Neuronal stem cell (in vitro differentiated cells): ENCODE results near the gene WDFY1. TPM values are rescaled to one million over a fixed set of nuclear protein-coding genes. Genes with fewer than 3 reads are reported as not detected.
A peak's percentile ranks its signal among the peaks of the same experiment; 100 is the strongest.

ENCODE experiments used
- DNase-seq: peaks from one replicate; pipeline ENCODE4 v3.0.0-alpha.2; 2013; ENCODE audit warnings: low spot score
- H2AFZ ChIP-seq: one replicate; pipeline ENCODE4 v1.6.1; 2013; ENCODE audit warnings: mild to moderate bottlenecking, low read length, inconsistent platforms
- H2AK5ac ChIP-seq: 2 replicates; pipeline ENCODE4 v1.6.1; 2013; ENCODE audit warnings: low read depth, mild to moderate bottlenecking, inconsistent platforms, low read length, moderate library complexity, mixed read lengths
- H2BK120ac ChIP-seq: 2 replicates; pipeline ENCODE4 v1.6.1; 2013; ENCODE audit warnings: low read depth, mild to moderate bottlenecking, inconsistent platforms, low read length, moderate library complexity, mixed read lengths
- H2BK12ac ChIP-seq: one replicate; pipeline ENCODE4 v1.6.1; 2013; ENCODE audit warnings: low read length, inconsistent platforms
- H2BK15ac ChIP-seq: 2 replicates; pipeline ENCODE4 v1.6.1; 2013; ENCODE audit warnings: mild to moderate bottlenecking, low read length, inconsistent platforms, mixed read lengths
- H2BK5ac ChIP-seq: one replicate; pipeline ENCODE4 v1.6.1; 2013; ENCODE audit warnings: inconsistent platforms, mild to moderate bottlenecking, low read length, moderate library complexity
- H3K14ac ChIP-seq: one replicate; pipeline ENCODE4 v1.6.1; 2013; ENCODE audit warnings: low read length, inconsistent platforms
- H3K18ac ChIP-seq: 2 replicates; pipeline ENCODE4 v1.6.1; 2013; ENCODE audit warnings: low read length, inconsistent platforms
- H3K23ac ChIP-seq: 2 replicates; pipeline ENCODE4 v1.6.1; 2013; ENCODE audit warnings: low read depth, mild to moderate bottlenecking, mixed read lengths, low read length, inconsistent platforms; ENCODE audit not compliant: poor library complexity
- H3K27ac ChIP-seq: replicated peaks from 3 replicates; pipeline ENCODE4 v1.5.1; 2013; ENCODE audit warnings: low read length, inconsistent platforms
- H3K27me3 ChIP-seq, 3 experiments: 2 replicates each; pipeline ENCODE4 v1.6.1; 2013; ENCODE audit warnings: low read length in 3 of 3, mild to moderate bottlenecking in 2 of 3, inconsistent platforms in 1 of 3, low read depth in 1 of 3, mixed read lengths in 1 of 3, moderate library complexity in 1 of 3; ENCODE audit not compliant: control insufficient read depth in 3 of 3, insufficient read depth in 3 of 3
- H3K36me3 ChIP-seq, 2 donors: replicated peaks in 1 of 2; 2 replicates each; pipeline ENCODE4 v1.6.1; 2013; ENCODE audit warnings: low read length in 2 of 2; ENCODE audit not compliant: control insufficient read depth in 2 of 2, insufficient read depth in 2 of 2
- H3K4ac ChIP-seq: 2 replicates; pipeline ENCODE4 v1.6.1; 2013; ENCODE audit warnings: inconsistent platforms, mild to moderate bottlenecking, low read length, moderate library complexity
- H3K4me1 ChIP-seq, 2 donors: 1 replicate in 1 of 2; 2 replicates in 1 of 2; pipeline ENCODE4 v1.6.1; 2013; ENCODE audit warnings: low read length in 2 of 2, low read depth in 1 of 2; ENCODE audit not compliant: control insufficient read depth in 2 of 2, insufficient read depth in 1 of 2
- H3K4me2 ChIP-seq: one replicate; pipeline ENCODE4 v1.6.1; 2013; ENCODE audit warnings: mild to moderate bottlenecking, low read length, inconsistent platforms; ENCODE audit not compliant: insufficient read depth, poor library complexity, severe bottlenecking
- H3K4me3 ChIP-seq, 2 donors: 2 replicates each; pipeline ENCODE4 v1.5.1; 2013; ENCODE audit warnings: low read length in 2 of 2, mild to moderate bottlenecking in 2 of 2, inconsistent platforms in 1 of 2, moderate library complexity in 1 of 2
- H3K79me1 ChIP-seq: one replicate; pipeline ENCODE4 v1.6.1; 2013; ENCODE audit warnings: low read depth, mild to moderate bottlenecking, inconsistent platforms, low read length, moderate library complexity
- H3K9ac ChIP-seq: one replicate; pipeline ENCODE4 v1.6.1; 2013; ENCODE audit warnings: mild to moderate bottlenecking, low read depth, low read length, inconsistent platforms; ENCODE audit not compliant: poor library complexity
- H3K9me3 ChIP-seq, 2 donors: replicated peaks in 1 of 2; 2 replicates each; pipeline versions ENCODE3 to v1.6.1; 2013; ENCODE audit warnings: low read length in 2 of 2, mild to moderate bottlenecking in 2 of 2, inconsistent platforms in 1 of 2, low read depth in 1 of 2, mixed read lengths in 1 of 2, moderate library complexity in 1 of 2; ENCODE audit not compliant: control insufficient read depth in 2 of 2, insufficient read depth in 1 of 2
- H4K8ac ChIP-seq: one replicate; pipeline ENCODE4 v1.6.1; 2013; ENCODE audit warnings: low read depth, mild to moderate bottlenecking, inconsistent platforms, low read length, moderate library complexity
- H4K91ac ChIP-seq: one replicate; pipeline ENCODE4 v1.6.1; 2013; ENCODE audit warnings: low read length, low read depth, mild to moderate bottlenecking, inconsistent platforms; ENCODE audit not compliant: poor library complexity
- WGBS, 2 donors: extraction: QIAGEN DNeasy Blood & Tissue Kit; methylation state at CpG; one replicate each; pipeline ENCODE4 v1.1.7; 2013; ENCODE audit warnings: missing lambda C conversion rate in 2 of 2, mixed read lengths in 1 of 2; ENCODE audit not compliant: insufficient read length in 2 of 2, insufficient replicate concordance in 1 of 2; ENCODE audit errors: extremely low coverage in 2 of 2; 5-methylcytosine and 5-hydroxymethylcytosine counted together
- polyA plus RNA-seq, 2 experiments: library from polyadenylated mRNA; stranded (reverse); fragments of 200-250 nt; gene quantifications; one replicate each; pipeline ENCODE4 v1.2.3, GENCODE V29; 2013

Gene WDFY1
- 48.2 TPM for polyA plus RNA-seq (2013, experiment 1 of 2)
- 49.2 TPM for polyA plus RNA-seq (2013, experiment 2 of 2)

GRCh38 chr2:223944703-223945531 is at the start of gene WDFY1:
TSS of gene WDFY1 (minus strand) at chr2:223945335. CDS start at chr2:223945284, 51 bp downstream.
- Histone ChIP-seq H3K4me1 (peaks cover 8 to 9% of the 10 kb centered on the region in 2 donors), H3K79me1 (peaks cover 7% of the 10 kb centered on the region), H4K91ac (no peak within 1 kb of the TSS), H2BK15ac (peak within 1 kb of the TSS; percentile 88), H3K9me3 (no peaks in the 10 kb centered on the region), H4K8ac (no peak within 1 kb of the TSS), H3K36me3 (peaks cover 0 to 6% of the 10 kb centered on the region in 2 donors), H2BK120ac (peak within 1 kb of the TSS; percentile 78), H3K14ac (peak within 1 kb of the TSS; percentile 75), H3K4ac (no peak within 1 kb of the TSS), H3K4me3 (peak within 1 kb of the TSS; percentile 74 to 99), H2BK5ac (peak within 1 kb of the TSS; percentile 99), H3K23ac (peak within 1 kb of the TSS; percentile 99), H3K9ac (peak within 1 kb of the TSS; percentile 95), H3K27me3 (no peaks in the 10 kb centered on the region), H2AK5ac (peak within 1 kb of the TSS; percentile 77), H2BK12ac (no peak within 1 kb of the TSS), H3K27ac (peak within 1 kb of the TSS; percentile 80), H2AFZ (peak within 1 kb of the TSS; percentile 98), H3K18ac (peak within 1 kb of the TSS; percentile 98), H3K4me2 (peak within 1 kb of the TSS; percentile 64)
- DNase-seq: peak; percentile 76
- WGBS, 2 donors: no CpG with 5 or more reads among the region's 87 CpGs

GRCh38 chr2:223994562-223995162 is 49.5 kb upstream of the WDFY1 start:
- H3K4ac ChIP-seq: no peak overlapping the region

GRCh38 chr2:223993634-223994232 is 48.6 kb upstream of the WDFY1 start:
- peak; percentile 72 for DNase-seq
- Histone ChIP-seq H3K4me2 (no peak overlapping the region), H2BK12ac (no peak overlapping the region), H2AFZ (peak overlapping the region; percentile 53), H2AK5ac (no peak overlapping the region), H3K14ac (no peak overlapping the region), H3K27me3 (no peaks in the 10 kb centered on the region), H3K9ac (no peak overlapping the region), H3K9me3 (no peaks in the 10 kb centered on the region), H4K91ac (no peak overlapping the region), H4K8ac (no peak overlapping the region), H3K23ac (no peak overlapping the region), H3K36me3 (no peaks in the 10 kb centered on the region), H2BK5ac (no peak overlapping the region), H2BK15ac (no peak overlapping the region), H3K18ac (no peak overlapping the region), H3K79me1 (no peaks in the 10 kb centered on the region), H3K27ac (no peak overlapping the region), H2BK120ac (no peak overlapping the region), H3K4ac (no peak overlapping the region), H3K4me1 (peaks cover 8% of the 10 kb centered on the region in 2 donors), H3K4me3 (no peak overlapping the region)
- WGBS, 2 donors: no CpG with 5 or more reads among the region's 5 CpGs

More at GRCh38 chr2:223994562-223995162, 49.5 kb upstream of the WDFY1 start:
- H3K14ac ChIP-seq: no peak overlapping the region
- no CpG with 5 or more reads among the region's 4 CpGs for WGBS, 2 donors
- H2AK5ac ChIP-seq: no peak overlapping the region
- no peak overlapping the region for H3K23ac ChIP-seq
- H2BK120ac ChIP-seq: no peak overlapping the region
- H3K4me2 ChIP-seq: no peak overlapping the region
- H3K27me3 ChIP-seq: no peaks in the 10 kb centered on the region
- no peak for DNase-seq
- H3K18ac ChIP-seq: no peak overlapping the region
- H3K4me1 ChIP-seq: peaks cover 8% of the 10 kb centered on the region in 2 donors
- H3K9ac ChIP-seq: no peak overlapping the region
- H2BK12ac ChIP-seq: no peak overlapping the region
- H2BK5ac ChIP-seq: no peak overlapping the region
- H3K9me3 ChIP-seq: no peaks in the 10 kb centered on the region
- no peak overlapping the region for H3K27ac ChIP-seq
- no peaks in the 10 kb centered on the region for H3K36me3 ChIP-seq
- no peak overlapping the region for H3K4me3 ChIP-seq
- H4K8ac ChIP-seq: no peak overlapping the region
- H3K79me1 ChIP-seq: no peaks in the 10 kb centered on the region
- no peak overlapping the region for H4K91ac ChIP-seq
- no peak overlapping the region for H2BK15ac ChIP-seq
- H2AFZ ChIP-seq: no peak overlapping the region

GRCh38 chr2:223991611-223992010 is 46.5 kb upstream of the WDFY1 start:
- H3K4me3 ChIP-seq: no peak overlapping the region
- H4K91ac ChIP-seq: no peak overlapping the region
- H3K23ac ChIP-seq: no peak overlapping the region
- peaks cover 0 to 4% of the 10 kb centered on the region in 2 donors for H3K4me1 ChIP-seq
- H3K36me3 ChIP-seq: no peaks in the 10 kb centered on the region
- H2AFZ ChIP-seq: no peak overlapping the region
- no peaks in the 10 kb centered on the region for H3K27me3 ChIP-seq
- H2BK5ac ChIP-seq: no peak overlapping the region
- WGBS, 2 donors: no CpG with 5 or more reads among the region's 12 CpGs
- no peak overlapping the region for H3K27ac ChIP-seq
- H3K4me2 ChIP-seq: no peak overlapping the region
- no peak overlapping the region for H2AK5ac ChIP-seq
- no peak overlapping the region for H2BK15ac ChIP-seq
- no peak overlapping the region for H3K18ac ChIP-seq
- H3K14ac ChIP-seq: no peak overlapping the region
- DNase-seq: no peak
- no peak overlapping the region for H2BK120ac ChIP-seq
- H2BK12ac ChIP-seq: no peak overlapping the region
- H3K9ac ChIP-seq: no peak overlapping the region
- no peak overlapping the region for H4K8ac ChIP-seq
- no peak overlapping the region for H3K4ac ChIP-seq
- H3K9me3 ChIP-seq: no peaks in the 10 kb centered on the region
- H3K79me1 ChIP-seq: no peaks in the 10 kb centered on the region
